ENCODE data around the gene NUP98.

The NUP98 gene

GRCh38 chr11:3797329-3798090, at the start of gene NUP98:
Gene NUP98, minus strand, starts transcription at chr11:3797554. Its CDS starts 15,437 bp downstream, at chr11:3782117.
- TF ChIP-seq CTCF (IDR thresholded peaks at IDR 0.05; ENCODE audit: borderline replicate concordance, control extremely low read depth, extremely low read depth, insufficient read depth, missing control alignments): no peak
- DNase-seq (ENCODE audit: low spot score): peak; percentile 99
- in situ Hi-C loops (cut with MboI; ENCODE audit: low sequenced_read_pairs, unreplicated experiment): no loop called here

- no peak for DNase-seq (ENCODE audit: low spot score)
- no peak for TF ChIP-seq CTCF (IDR thresholded peaks at IDR 0.05; ENCODE audit: borderline replicate concordance, control extremely low read depth, extremely low read depth, insufficient read depth, missing control alignments)
- in situ Hi-C loops (cut with MboI; ENCODE audit: low sequenced_read_pairs, unreplicated experiment): loop anchor here (10.0 kb wide), 1 partner anchor 219 kb away; no protein-coding TSS in a partner anchor
These were observed 48.3 kb upstream of the NUP98 start for GRCh38 chr11:3845670-3846069.

- DNase-seq (ENCODE audit: low spot score): no peak
- no peak for TF ChIP-seq CTCF (IDR thresholded peaks at IDR 0.05; ENCODE audit: borderline replicate concordance, control extremely low read depth, extremely low read depth, insufficient read depth, missing control alignments)
- in situ Hi-C loops (cut with MboI; ENCODE audit: low sequenced_read_pairs, unreplicated experiment): loop anchor here (10.0 kb wide), 1 partner anchor 220 kb away; no protein-coding TSS in a partner anchor
These were observed 47.9 kb upstream of the NUP98 start for GRCh38 chr11:3845246-3845645.

- in situ Hi-C loops (cut with MboI; ENCODE audit: low sequenced_read_pairs, unreplicated experiment): loop anchor here (10.0 kb wide), 1 partner anchor 221 kb away; no protein-coding TSS in a partner anchor
- DNase-seq (ENCODE audit: low spot score): no peak
- no peak for TF ChIP-seq CTCF (IDR thresholded peaks at IDR 0.05; ENCODE audit: borderline replicate concordance, control extremely low read depth, extremely low read depth, insufficient read depth, missing control alignments)
These were observed 46.0 kb upstream of the NUP98 start for GRCh38 chr11:3843326-3843725.

- DNase-seq (ENCODE audit: low spot score): peak; percentile 88
- in situ Hi-C loops (cut with MboI; ENCODE audit: low sequenced_read_pairs, unreplicated experiment): loop anchor here (10.0 kb wide), 1 partner anchor 223 kb away; no protein-coding TSS in a partner anchor
- peak; percentile 83 for TF ChIP-seq CTCF (IDR thresholded peaks at IDR 0.05; ENCODE audit: borderline replicate concordance, control extremely low read depth, extremely low read depth, insufficient read depth, missing control alignments)
These were observed 44.3 kb upstream of the NUP98 start for GRCh38 chr11:3841426-3842350.

- no peak for TF ChIP-seq CTCF (IDR thresholded peaks at IDR 0.05; ENCODE audit: borderline replicate concordance, control extremely low read depth, extremely low read depth, insufficient read depth, missing control alignments)
- DNase-seq (ENCODE audit: low spot score): peak; percentile 92
- in situ Hi-C loops (cut with MboI; ENCODE audit: low sequenced_read_pairs, unreplicated experiment): loop anchor here (10.0 kb wide), 1 partner anchor 224 kb away; no protein-coding TSS in a partner anchor
These were observed 43.6 kb upstream of the NUP98 start, which contains the start of gene RHOG for GRCh38 chr11:3840870-3841425. Gene RHOG, minus strand, starts transcription at chr11:3840959. Its CDS starts 12,821 bp downstream, at chr11:3828138.
